ACC112 (cell line): ENCODE results near the gene NBPF4.
"Not testable (repeated sequence)": the region's sequence is repeated elsewhere in the genome, so short reads cannot be mapped to it uniquely, and the experiment has no call there.

Experiments
- H2AFZ ChIP-seq: fragments of 200-600 bp; sonication (generic); one replicate; pipeline ENCODE4 v1.6.0; 2017; ENCODE audit warnings: antibody characterized with exemption, low read length; ENCODE audit not compliant: unreplicated experiment
- H3K27ac ChIP-seq: fragments of 200-600 bp; sonication (generic); 2 replicates; pipeline ENCODE4 v1.5.1; 2014; ENCODE audit warnings: low read depth, mild to moderate bottlenecking, antibody characterized with exemption, low read length, moderate library complexity
- H3K27me3 ChIP-seq: fragments of 200-600 bp; sonication (generic); 2 replicates; pipeline ENCODE4 v1.6.1; 2014; ENCODE audit warnings: mild to moderate bottlenecking, antibody characterized with exemption, low read length, moderate library complexity, mixed read lengths; ENCODE audit not compliant: insufficient read depth
- H3K36me3 ChIP-seq: fragments of 200-600 bp; sonication (generic); 2 replicates; pipeline ENCODE4 v1.6.1; 2016; ENCODE audit warnings: mild to moderate bottlenecking, antibody characterized with exemption, low read length, moderate library complexity, mixed read lengths; ENCODE audit not compliant: insufficient read depth
- H3K4me1 ChIP-seq: fragments of 200-600 bp; sonication (generic); one replicate; pipeline ENCODE4 v1.6.1; 2016; ENCODE audit warnings: low read length, mixed read lengths; ENCODE audit not compliant: insufficient read depth, unreplicated experiment, control insufficient read depth
- H3K4me3 ChIP-seq: fragments of 200-600 bp; sonication (generic); 2 replicates; pipeline ENCODE4 v1.5.1; 2014; ENCODE audit warnings: mild to moderate bottlenecking, low read depth, low read length
- H3K79me2 ChIP-seq: fragments of 200-600 bp; sonication (generic); one replicate; pipeline ENCODE4 v1.6.0; 2016; ENCODE audit warnings: low read length; ENCODE audit not compliant: control insufficient read depth, unreplicated experiment, insufficient read depth

NBPF4 gene

GRCh38 chr1:108243976-108244375 lies at the start of gene NBPF4:
Gene NBPF4, minus strand, starts transcription at chr1:108244076. Its CDS starts 315 bp downstream, at chr1:108243761.
- H2AFZ ChIP-seq, H3K79me2 ChIP-seq, H3K4me3 ChIP-seq, H3K36me3 ChIP-seq, H3K27ac ChIP-seq, H3K4me1 ChIP-seq, H3K27me3 ChIP-seq: not testable (repeated sequence)

- not testable (repeated sequence) for H3K36me3 ChIP-seq
Measured at GRCh38 chr1:108282528-108283257, 38.8 kb upstream of the NBPF4 start.

GRCh38 chr1:108272485-108273327 lies 28.8 kb upstream of the NBPF4 start:
- not testable (repeated sequence) for H3K79me2 ChIP-seq, H3K4me3 ChIP-seq, H3K4me1 ChIP-seq, H3K36me3 ChIP-seq, H2AFZ ChIP-seq, H3K27me3 ChIP-seq, H3K27ac ChIP-seq

More at GRCh38 chr1:108282528-108283257, 38.8 kb upstream of the NBPF4 start:
- not testable (repeated sequence) for H3K27ac ChIP-seq, H3K79me2 ChIP-seq, H3K27me3 ChIP-seq, H2AFZ ChIP-seq, H3K4me3 ChIP-seq, H3K4me1 ChIP-seq

GRCh38 chr1:108267097-108267496 lies 23.2 kb upstream of the NBPF4 start:
- H3K27me3 ChIP-seq, H3K4me3 ChIP-seq, H2AFZ ChIP-seq, H3K27ac ChIP-seq, H3K79me2 ChIP-seq, H3K4me1 ChIP-seq, H3K36me3 ChIP-seq: not testable (repeated sequence)

GRCh38 chr1:108261967-108262366 lies 18.1 kb upstream of the NBPF4 start:
- not testable (repeated sequence) for H3K4me1 ChIP-seq, H3K27ac ChIP-seq, H3K36me3 ChIP-seq, H3K27me3 ChIP-seq, H2AFZ ChIP-seq, H3K4me3 ChIP-seq, H3K79me2 ChIP-seq

- not testable (repeated sequence) for H3K4me1 ChIP-seq, H3K27me3 ChIP-seq, H3K79me2 ChIP-seq, H2AFZ ChIP-seq, H3K36me3 ChIP-seq, H3K4me3 ChIP-seq, H3K27ac ChIP-seq
Measured at GRCh38 chr1:108261519-108261918, 17.6 kb upstream of the NBPF4 start.

GRCh38 chr1:108260578-108261259 lies 16.8 kb upstream of the NBPF4 start:
- H3K36me3 ChIP-seq, H3K79me2 ChIP-seq, H3K27ac ChIP-seq, H3K4me3 ChIP-seq, H3K4me1 ChIP-seq, H2AFZ ChIP-seq, H3K27me3 ChIP-seq: not testable (repeated sequence)

GRCh38 chr1:108255426-108255825 lies 11.6 kb upstream of the NBPF4 start:
- H3K4me1 ChIP-seq, H3K36me3 ChIP-seq, H3K27ac ChIP-seq, H3K4me3 ChIP-seq, H2AFZ ChIP-seq, H3K27me3 ChIP-seq, H3K79me2 ChIP-seq: not testable (repeated sequence)

- H2AFZ ChIP-seq, H3K4me3 ChIP-seq, H3K4me1 ChIP-seq, H3K27ac ChIP-seq, H3K79me2 ChIP-seq, H3K36me3 ChIP-seq, H3K27me3 ChIP-seq: not testable (repeated sequence)
Measured at GRCh38 chr1:108239426-108239825, 4.5 kb downstream of the NBPF4 start.

- not testable (repeated sequence) for H3K27ac ChIP-seq, H3K4me1 ChIP-seq, H3K79me2 ChIP-seq, H3K4me3 ChIP-seq, H3K27me3 ChIP-seq, H2AFZ ChIP-seq, H3K36me3 ChIP-seq
Measured at GRCh38 chr1:108235308-108235707, 8.6 kb downstream of the NBPF4 start.

GRCh38 chr1:108232183-108232582 lies 11.7 kb downstream of the NBPF4 start:
- not testable (repeated sequence) for H3K27me3 ChIP-seq, H3K27ac ChIP-seq

More at GRCh38 chr1:108232183-108232582, 11.7 kb downstream of the NBPF4 start:
- H3K4me1 ChIP-seq, H3K4me3 ChIP-seq, H2AFZ ChIP-seq, H3K36me3 ChIP-seq, H3K79me2 ChIP-seq: not testable (repeated sequence)
